SK-N-MC (cell line): ENCODE results near the gene TP53AIP1.

ENCODE experiments used
- DNase-seq: peaks from one replicate; pipeline ENCODE4 v3.0.0-alpha.2; 2011; ENCODE audit warnings: low read depth, low spot score
- H3K27ac ChIP-seq: fragments of 200-600 bp; sonication (generic); 2 replicates; pipeline ENCODE4 v1.5.1; 2016; ENCODE audit warnings: mixed run types
- H3K36me3 ChIP-seq: fragments of 200-600 bp; sonication (generic); 2 replicates; pipeline ENCODE4 v1.6.1; 2017; ENCODE audit warnings: antibody characterized with exemption, low read length, mixed read lengths; ENCODE audit not compliant: insufficient read depth
- H3K4me3 ChIP-seq: fragments of 200-600 bp; sonication (generic); 2 replicates; pipeline ENCODE4 v1.5.1; 2016
- H3K9ac ChIP-seq: fragments of 200-600 bp; sonication (generic); 2 replicates; pipeline ENCODE4 v1.8.0; 2017; ENCODE audit warnings: mixed run types, mixed read lengths; ENCODE audit not compliant: insufficient read length
- H3K9me3 ChIP-seq: fragments of 200-600 bp; sonication (generic); 2 replicates; pipeline ENCODE4 v1.6.1; 2017; ENCODE audit warnings: low read depth, mild to moderate bottlenecking, antibody characterized with exemption, low read length, moderate library complexity, mixed read lengths
- EZH2 ChIP-seq: fragments of 200-600 bp; sonication (generic); IDR thresholded peaks from one replicate; pipeline ENCODE4 v1.6.1; 2017; ENCODE audit warnings: antibody characterized with exemption
- FOXP2 ChIP-seq: optimal IDR thresholded peaks from 2 replicates; pipeline ENCODE3; 2011; ENCODE audit warnings: mild to moderate bottlenecking, moderate library complexity; ENCODE audit not compliant: insufficient read depth; ENCODE audit errors: extremely low read length, control extremely low read depth
- POLR2AphosphoS5 ChIP-seq: IDR thresholded peaks from 2 replicates; pipeline ENCODE4 v1.6.1; 2012; ENCODE audit warnings: mild to moderate bottlenecking, low read depth, low read length, borderline replicate concordance

TP53AIP1 gene

DNA sequence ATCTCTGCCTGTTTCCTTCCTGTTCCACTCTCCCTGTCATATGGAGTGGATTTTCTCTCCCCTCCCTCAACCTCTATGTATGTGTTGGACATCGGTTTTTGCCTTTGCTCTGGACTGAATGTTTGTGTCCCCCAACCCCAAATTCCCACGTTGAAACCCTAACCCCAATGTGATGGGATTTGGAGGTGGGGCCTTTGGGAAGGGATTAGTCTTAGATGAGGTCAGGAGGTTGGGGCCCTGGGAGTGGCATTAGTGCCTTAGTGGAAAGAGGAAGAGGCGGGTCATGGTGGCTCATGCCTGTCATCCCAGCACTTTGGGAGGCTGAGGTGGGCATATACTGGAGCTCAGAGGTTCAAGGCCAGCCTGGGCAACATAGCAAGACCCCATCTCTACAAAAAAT, 11.6 kb downstream of the TP53AIP1 start:
- Histone ChIP-seq H3K9ac (no peak overlapping the region), H3K9me3 (no peaks in the 10 kb centered on the region), H3K27ac (no peak overlapping the region), H3K36me3 (no peaks in the 10 kb centered on the region), H3K4me3 (no peak overlapping the region)
- TF ChIP-seq FOXP2 = no peak
- no peak for TF ChIP-seq EZH2
- no peak for TF ChIP-seq POLR2AphosphoS5
- no peak for DNase-seq

DNA sequence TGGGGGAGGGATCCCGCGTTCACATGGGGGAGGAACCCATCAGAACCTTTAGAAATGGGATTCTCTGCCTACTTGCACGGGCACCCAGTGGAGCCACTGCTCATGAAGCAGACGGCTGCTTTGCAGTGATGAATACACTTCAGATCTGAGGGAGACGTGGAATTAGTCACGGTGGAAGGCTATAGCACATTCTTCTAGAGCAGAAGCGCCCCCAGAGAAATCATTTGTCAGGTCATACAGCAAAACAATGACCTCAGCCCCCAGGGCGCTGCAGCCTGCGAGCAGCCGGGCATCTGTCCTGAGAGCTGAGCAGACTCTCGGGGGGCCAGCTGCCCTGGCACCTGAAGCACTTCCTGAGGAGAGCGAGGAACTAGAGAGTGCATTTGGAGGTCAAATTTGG, 12.7 kb downstream of the TP53AIP1 start:
- Histone ChIP-seq H3K9ac (no peak overlapping the region), H3K36me3 (no peaks in the 10 kb centered on the region), H3K4me3 (no peak overlapping the region), H3K9me3 (no peaks in the 10 kb centered on the region), H3K27ac (no peak overlapping the region)
- TF ChIP-seq POLR2AphosphoS5 (no peak), FOXP2 (no peak)
- no peak for DNase-seq

DNA sequence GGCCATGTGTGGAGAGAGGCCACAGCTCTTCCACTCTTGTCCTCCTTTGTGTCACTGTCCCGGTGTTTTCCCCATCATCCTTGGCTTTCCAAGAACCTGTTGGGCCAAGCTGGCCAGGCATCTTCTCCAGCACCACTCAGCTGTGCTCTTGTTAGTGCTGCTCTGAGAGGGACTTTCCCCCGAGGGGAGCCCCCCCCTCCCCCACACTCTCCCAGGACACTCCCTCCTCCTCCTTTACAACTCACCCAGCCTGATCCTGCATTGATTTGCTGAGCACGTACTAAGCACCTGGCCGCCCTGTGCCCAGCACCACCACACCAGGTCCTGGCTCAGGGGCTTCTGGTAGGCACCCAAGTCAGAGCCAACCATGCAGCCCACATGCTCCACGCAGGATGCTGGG, 13.2 kb downstream of the TP53AIP1 start:
- TF ChIP-seq EZH2 (no peak), FOXP2 (no peak)
- H3K36me3 ChIP-seq = no peaks in the 10 kb centered on the region
- H3K4me3 ChIP-seq = no peak overlapping the region
- H3K9me3 ChIP-seq = no peaks in the 10 kb centered on the region
- no peak for DNase-seq
- no peak overlapping the region for H3K9ac ChIP-seq
- H3K27ac ChIP-seq = no peak overlapping the region

DNA sequence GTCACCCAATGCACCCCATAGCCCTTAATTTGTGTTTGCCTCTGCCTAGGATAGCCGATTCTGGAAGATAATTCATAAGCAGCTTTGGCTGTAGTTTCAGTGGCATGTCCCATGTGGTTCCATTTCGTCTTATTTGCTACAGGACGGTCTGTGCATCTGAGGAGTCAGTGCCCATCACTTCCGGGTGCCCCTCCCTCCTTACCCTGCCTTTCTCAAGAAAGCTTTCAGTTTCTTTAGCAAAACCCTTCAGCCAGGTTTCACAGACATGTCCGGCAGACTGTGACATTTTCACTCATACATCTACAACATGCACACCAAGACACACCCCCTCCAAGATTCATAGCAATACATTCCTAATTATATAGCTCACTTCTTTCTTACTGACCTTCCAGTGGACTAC, 14.3 kb downstream of the TP53AIP1 start:
- Histone ChIP-seq H3K9ac (no peak overlapping the region), H3K36me3 (no peaks in the 10 kb centered on the region), H3K9me3 (no peaks in the 10 kb centered on the region), H3K4me3 (no peak overlapping the region), H3K27ac (no peak overlapping the region)
- no peak for DNase-seq
- no peak for TF ChIP-seq FOXP2
- TF ChIP-seq POLR2AphosphoS5 = no peak
- no peak for TF ChIP-seq EZH2

DNA sequence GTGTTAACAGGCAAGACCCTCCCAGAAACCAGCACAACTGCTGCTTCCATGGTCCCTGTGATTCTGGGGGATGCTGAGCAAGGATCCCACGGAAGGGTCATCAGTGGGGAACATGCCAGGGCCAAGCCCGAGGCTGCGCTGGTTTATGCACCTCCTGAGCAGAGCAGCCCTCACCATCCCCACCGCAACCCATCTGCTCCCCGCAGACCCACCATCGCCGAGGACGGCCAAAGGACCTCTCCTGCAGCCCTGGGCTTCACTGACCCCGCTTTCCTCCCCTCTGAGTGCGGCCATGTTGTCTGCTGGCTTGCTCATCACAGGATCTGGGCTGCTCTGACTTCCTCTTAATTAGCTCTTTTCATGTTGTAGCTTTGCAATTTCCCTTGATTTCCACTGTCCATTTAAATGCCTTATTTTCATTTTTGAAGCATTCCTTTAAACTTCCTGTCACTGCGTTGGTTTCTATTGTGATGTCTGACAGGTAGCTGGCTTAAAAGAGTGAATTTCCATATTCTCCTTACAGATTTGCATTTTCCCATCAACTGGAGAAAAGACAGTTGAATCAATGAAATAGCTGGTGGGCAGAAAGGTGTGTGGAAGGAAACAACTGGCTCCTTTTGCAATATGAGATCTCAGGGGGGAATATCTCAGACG, 14.9 kb downstream of the TP53AIP1 start:
- H3K9me3 ChIP-seq = no peaks in the 10 kb centered on the region
- H3K27ac ChIP-seq = no peak overlapping the region
- DNase-seq = no peak
- TF ChIP-seq EZH2 (no peak), FOXP2 (no peak), POLR2AphosphoS5 (no peak)
- no peak overlapping the region for H3K9ac ChIP-seq
- H3K36me3 ChIP-seq = no peaks in the 10 kb centered on the region
- no peak overlapping the region for H3K4me3 ChIP-seq

DNA sequence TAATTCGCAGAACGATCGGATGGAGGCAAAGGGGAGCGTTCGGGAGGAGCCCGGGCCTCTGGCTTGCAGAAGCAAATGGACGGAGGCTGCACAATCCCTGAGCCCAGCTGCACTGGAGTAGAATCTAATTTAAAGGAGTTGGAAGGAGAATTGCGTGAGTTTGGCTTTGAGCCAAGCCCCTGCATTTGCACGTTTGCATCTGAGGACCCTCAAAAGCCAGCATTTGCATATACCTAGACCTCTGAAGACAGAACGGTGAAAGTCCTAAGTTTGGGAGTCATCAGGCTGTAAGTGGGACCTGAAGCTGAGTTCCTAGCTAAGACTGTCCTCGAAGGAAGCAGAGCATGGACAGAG, 15.6 kb downstream of the TP53AIP1 start:
- DNase-seq = no peak
- no peaks in the 10 kb centered on the region for H3K36me3 ChIP-seq
- TF ChIP-seq POLR2AphosphoS5 (no peak), EZH2 (no peak), FOXP2 (no peak)
- no peak overlapping the region for H3K4me3 ChIP-seq
- H3K27ac ChIP-seq = no peak overlapping the region
- H3K9me3 ChIP-seq = no peaks in the 10 kb centered on the region
- no peak overlapping the region for H3K9ac ChIP-seq

DNA sequence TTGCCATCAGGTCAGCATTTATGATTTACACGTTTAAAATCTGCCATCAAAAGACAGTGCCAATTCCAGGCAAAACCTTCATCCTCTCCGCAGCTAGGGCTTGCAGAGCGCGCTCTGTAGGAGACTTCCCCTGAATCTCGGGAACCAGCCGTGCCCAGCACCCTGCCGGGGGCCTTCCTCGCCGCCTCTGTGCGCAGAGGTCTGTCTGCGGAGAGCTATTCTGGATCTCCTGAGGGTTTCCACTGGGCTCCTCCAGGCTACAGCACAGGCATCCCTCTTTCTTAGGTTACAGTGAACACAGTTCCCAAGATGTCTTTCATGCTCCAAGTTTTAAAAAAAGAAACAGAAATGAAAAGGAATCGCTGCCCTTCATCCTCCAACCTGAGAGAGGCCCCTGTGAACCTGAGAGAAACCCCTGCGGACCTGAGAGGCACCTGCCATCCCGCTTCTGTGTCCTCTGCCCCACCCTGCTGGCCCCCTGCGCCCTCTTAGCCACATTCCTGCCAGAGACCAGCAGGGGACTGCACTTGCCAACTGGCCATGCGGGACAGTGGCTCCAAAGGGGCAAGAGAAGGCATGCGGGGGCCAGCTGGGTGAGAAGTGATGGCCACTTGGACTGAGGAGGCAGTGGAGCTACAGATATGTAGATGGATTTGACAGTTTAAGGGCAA, 16.1 kb downstream of the TP53AIP1 start:
- no peaks in the 10 kb centered on the region for H3K9me3 ChIP-seq
- no peak for DNase-seq

DNA sequence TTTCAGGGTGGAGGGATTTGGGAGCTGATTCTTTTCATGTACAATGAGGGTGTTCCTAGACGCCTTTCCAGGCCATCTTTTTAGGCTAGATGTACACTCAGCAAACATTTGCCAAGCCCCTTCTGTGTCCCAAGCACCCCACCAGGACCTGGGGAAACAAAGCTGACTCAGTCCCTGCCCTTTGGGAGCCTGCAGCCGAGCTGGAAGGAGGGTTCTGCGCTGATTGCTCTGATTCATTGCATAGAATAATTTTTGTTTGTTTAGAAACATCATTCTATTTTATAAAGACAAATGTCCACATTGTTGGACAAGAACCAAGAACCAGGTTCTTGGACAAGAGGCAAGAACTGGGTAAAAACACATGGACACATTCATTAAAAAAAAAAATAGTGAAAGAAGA, 16.7 kb downstream of the TP53AIP1 start:
- no peak for TF ChIP-seq FOXP2
- TF ChIP-seq EZH2 = no peak
- TF ChIP-seq POLR2AphosphoS5 = no peak
- Histone ChIP-seq H3K4me3 (no peak overlapping the region), H3K9me3 (no peaks in the 10 kb centered on the region), H3K27ac (no peak overlapping the region), H3K9ac (no peak overlapping the region), H3K36me3 (no peaks in the 10 kb centered on the region)
- no peak for DNase-seq

More for the DNA sequence above, 16.1 kb downstream of the TP53AIP1 start:
- Histone ChIP-seq H3K9ac (no peak overlapping the region), H3K27ac (no peak overlapping the region), H3K4me3 (no peak overlapping the region), H3K36me3 (no peaks in the 10 kb centered on the region)
- TF ChIP-seq EZH2 (no peak), POLR2AphosphoS5 (no peak), FOXP2 (no peak)

DNA sequence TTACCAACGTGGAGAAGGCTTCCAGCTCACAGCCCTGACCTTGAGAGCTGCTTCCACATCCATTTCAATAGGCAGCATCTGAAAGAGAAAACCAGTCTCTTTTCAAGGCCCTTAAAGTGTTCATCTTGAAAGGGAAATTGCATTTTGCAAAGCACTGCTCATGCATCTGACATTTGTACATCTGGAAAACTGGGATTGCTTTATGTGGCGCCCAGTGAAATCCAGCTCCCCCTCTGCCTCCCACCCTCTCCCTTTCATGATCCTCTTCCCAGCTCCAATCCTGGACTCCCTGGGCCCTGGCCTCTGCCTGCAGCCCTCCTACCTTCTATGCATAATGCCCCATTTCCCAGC, 17.4 kb downstream of the TP53AIP1 start:
- TF ChIP-seq FOXP2 (no peak), POLR2AphosphoS5 (no peak), EZH2 (no peak)
- no peaks in the 10 kb centered on the region for H3K36me3 ChIP-seq
- no peak overlapping the region for H3K9ac ChIP-seq
- no peak for DNase-seq
- no peaks in the 10 kb centered on the region for H3K9me3 ChIP-seq
- H3K4me3 ChIP-seq = no peak overlapping the region
- H3K27ac ChIP-seq = no peak overlapping the region
